ENCODE results near the gene XRCC4.
"Not testable (repeated sequence)": the region's sequence is repeated elsewhere in the genome, so short reads cannot be mapped to it uniquely, and the experiment has no call there.

The XRCC4 gene

GRCh38 chr5:83256091-83256780 is 178.9 kb downstream of the XRCC4 start:
- H3K9ac ChIP-seq (ENCODE audit: low read depth, low read length), result no peak overlapping the region
- no peak overlapping the region for H3K27ac ChIP-seq (ENCODE audit: low read depth, low read length)
- no peaks in the 10 kb centered on the region for H3K9me3 ChIP-seq (ENCODE audit: control insufficient read depth, insufficient read depth, low read length)
- no peak overlapping the region for H3K4me3 ChIP-seq (ENCODE audit: low read depth, low read length)
- H3K27me3 ChIP-seq (ENCODE audit: control insufficient read depth, insufficient read depth, low read length), result no peaks in the 10 kb centered on the region
- H3K36me3 ChIP-seq (ENCODE audit: control insufficient read depth, insufficient read depth, low read length), result no peaks in the 10 kb centered on the region
- H3K4me1 ChIP-seq (ENCODE audit: control insufficient read depth, insufficient read depth, low read length), result peaks cover 3% of the 10 kb centered on the region; the same call in 1 of the 2 replicates

GRCh38 chr5:83257684-83258083 is 180.3 kb downstream of the XRCC4 start:
- not testable (repeated sequence) for H3K27ac ChIP-seq (ENCODE audit: low read depth, low read length); H3K4me1 ChIP-seq (ENCODE audit: control insufficient read depth, insufficient read depth, low read length); H3K36me3 ChIP-seq (ENCODE audit: control insufficient read depth, insufficient read depth, low read length); H3K9ac ChIP-seq (ENCODE audit: low read depth, low read length); H3K9me3 ChIP-seq (ENCODE audit: control insufficient read depth, insufficient read depth, low read length); H3K4me3 ChIP-seq (ENCODE audit: low read depth, low read length); H3K27me3 ChIP-seq (ENCODE audit: control insufficient read depth, insufficient read depth, low read length)

GRCh38 chr5:83265318-83265717 is 188.0 kb downstream of the XRCC4 start:
- no peak overlapping the region for H3K27ac ChIP-seq (ENCODE audit: low read depth, low read length)
- no peak overlapping the region for H3K4me3 ChIP-seq (ENCODE audit: low read depth, low read length)
- H3K36me3 ChIP-seq (ENCODE audit: control insufficient read depth, insufficient read depth, low read length), result no peaks in the 10 kb centered on the region
- H3K27me3 ChIP-seq (ENCODE audit: control insufficient read depth, insufficient read depth, low read length), result no peaks in the 10 kb centered on the region
- no peaks in the 10 kb centered on the region for H3K9me3 ChIP-seq (ENCODE audit: control insufficient read depth, insufficient read depth, low read length)
- H3K4me1 ChIP-seq (ENCODE audit: control insufficient read depth, insufficient read depth, low read length), result no peaks in the 10 kb centered on the region
- no peak overlapping the region for H3K9ac ChIP-seq (ENCODE audit: low read depth, low read length)

- Histone ChIP-seq H3K36me3 (ENCODE audit: control insufficient read depth, insufficient read depth, low read length) (no peaks in the 10 kb centered on the region), H3K27ac (ENCODE audit: low read depth, low read length) (no peak overlapping the region), H3K4me3 (ENCODE audit: low read depth, low read length) (no peak overlapping the region), H3K4me1 (ENCODE audit: control insufficient read depth, insufficient read depth, low read length) (no peaks in the 10 kb centered on the region), H3K9me3 (ENCODE audit: control insufficient read depth, insufficient read depth, low read length) (no peaks in the 10 kb centered on the region), H3K9ac (ENCODE audit: low read depth, low read length) (no peak overlapping the region), H3K27me3 (ENCODE audit: control insufficient read depth, insufficient read depth, low read length) (no peaks in the 10 kb centered on the region)
These were observed 193.0 kb downstream of the XRCC4 start for GRCh38 chr5:83270311-83270710.

GRCh38 chr5:83277154-83277553 is 199.8 kb downstream of the XRCC4 start:
- Histone ChIP-seq H3K27me3 (ENCODE audit: control insufficient read depth, insufficient read depth, low read length) (no peaks in the 10 kb centered on the region), H3K36me3 (ENCODE audit: control insufficient read depth, insufficient read depth, low read length) (no peaks in the 10 kb centered on the region), H3K9ac (ENCODE audit: low read depth, low read length) (no peak overlapping the region), H3K4me1 (ENCODE audit: control insufficient read depth, insufficient read depth, low read length) (peaks cover 5% of the 10 kb centered on the region; the same call in 1 of the 2 replicates), H3K4me3 (ENCODE audit: low read depth, low read length) (no peak overlapping the region), H3K27ac (ENCODE audit: low read depth, low read length) (no peak overlapping the region), H3K9me3 (ENCODE audit: control insufficient read depth, insufficient read depth, low read length) (no peaks in the 10 kb centered on the region)

- H3K36me3 ChIP-seq (ENCODE audit: control insufficient read depth, insufficient read depth, low read length), result no peaks in the 10 kb centered on the region
- no peak overlapping the region for H3K27ac ChIP-seq (ENCODE audit: low read depth, low read length)
- H3K4me3 ChIP-seq (ENCODE audit: low read depth, low read length), result no peak overlapping the region
- no peak overlapping the region for H3K9ac ChIP-seq (ENCODE audit: low read depth, low read length)
- no peaks in the 10 kb centered on the region for H3K9me3 ChIP-seq (ENCODE audit: control insufficient read depth, insufficient read depth, low read length)
- H3K27me3 ChIP-seq (ENCODE audit: control insufficient read depth, insufficient read depth, low read length), result no peaks in the 10 kb centered on the region
- peaks cover 5% of the 10 kb centered on the region; the same call in 1 of the 2 replicates for H3K4me1 ChIP-seq (ENCODE audit: control insufficient read depth, insufficient read depth, low read length)
These were observed 200.6 kb downstream of the XRCC4 start for GRCh38 chr5:83277953-83278352.

GRCh38 chr5:83281176-83281575 is 203.8 kb downstream of the XRCC4 start:
- no peak overlapping the region for H3K4me3 ChIP-seq (ENCODE audit: low read depth, low read length)
- H3K27me3 ChIP-seq (ENCODE audit: control insufficient read depth, insufficient read depth, low read length), result no peaks in the 10 kb centered on the region
- H3K36me3 ChIP-seq (ENCODE audit: control insufficient read depth, insufficient read depth, low read length), result no peaks in the 10 kb centered on the region
- peaks cover 5% of the 10 kb centered on the region; the same call in 1 of the 2 replicates for H3K4me1 ChIP-seq (ENCODE audit: control insufficient read depth, insufficient read depth, low read length)
- H3K9me3 ChIP-seq (ENCODE audit: control insufficient read depth, insufficient read depth, low read length), result no peaks in the 10 kb centered on the region
- H3K9ac ChIP-seq (ENCODE audit: low read depth, low read length), result no peak overlapping the region
- no peak overlapping the region for H3K27ac ChIP-seq (ENCODE audit: low read depth, low read length)

GRCh38 chr5:83281658-83282057 is 204.3 kb downstream of the XRCC4 start:
- Histone ChIP-seq H3K4me3 (ENCODE audit: low read depth, low read length) (no peak overlapping the region), H3K9me3 (ENCODE audit: control insufficient read depth, insufficient read depth, low read length) (no peaks in the 10 kb centered on the region), H3K4me1 (ENCODE audit: control insufficient read depth, insufficient read depth, low read length) (peaks cover 5% of the 10 kb centered on the region; the same call in 1 of the 2 replicates), H3K27ac (ENCODE audit: low read depth, low read length) (no peak overlapping the region), H3K36me3 (ENCODE audit: control insufficient read depth, insufficient read depth, low read length) (no peaks in the 10 kb centered on the region), H3K27me3 (ENCODE audit: control insufficient read depth, insufficient read depth, low read length) (no peaks in the 10 kb centered on the region), H3K9ac (ENCODE audit: low read depth, low read length) (no peak overlapping the region)

GRCh38 chr5:83283761-83284160 is 206.4 kb downstream of the XRCC4 start:
- H3K4me3 ChIP-seq (ENCODE audit: low read depth, low read length), result no peak overlapping the region
- H3K27ac ChIP-seq (ENCODE audit: low read depth, low read length), result no peak overlapping the region
- H3K36me3 ChIP-seq (ENCODE audit: control insufficient read depth, insufficient read depth, low read length), result no peaks in the 10 kb centered on the region
- H3K9ac ChIP-seq (ENCODE audit: low read depth, low read length), result no peak overlapping the region
- no peaks in the 10 kb centered on the region for H3K27me3 ChIP-seq (ENCODE audit: control insufficient read depth, insufficient read depth, low read length)
- no peaks in the 10 kb centered on the region for H3K9me3 ChIP-seq (ENCODE audit: control insufficient read depth, insufficient read depth, low read length)
- peaks cover 5% of the 10 kb centered on the region; the same call in 1 of the 2 replicates for H3K4me1 ChIP-seq (ENCODE audit: control insufficient read depth, insufficient read depth, low read length)

- Histone ChIP-seq H3K27me3 (ENCODE audit: control insufficient read depth, insufficient read depth, low read length) (no peaks in the 10 kb centered on the region), H3K36me3 (ENCODE audit: control insufficient read depth, insufficient read depth, low read length) (no peaks in the 10 kb centered on the region), H3K27ac (ENCODE audit: low read depth, low read length) (no peak overlapping the region), H3K4me3 (ENCODE audit: low read depth, low read length) (no peak overlapping the region), H3K9me3 (ENCODE audit: control insufficient read depth, insufficient read depth, low read length) (no peaks in the 10 kb centered on the region), H3K9ac (ENCODE audit: low read depth, low read length) (no peak overlapping the region), H3K4me1 (ENCODE audit: control insufficient read depth, insufficient read depth, low read length) (peaks cover 8% of the 10 kb centered on the region)
These were observed 208.5 kb downstream of the XRCC4 start for GRCh38 chr5:83285661-83286398.

- H3K9ac ChIP-seq (ENCODE audit: low read depth, low read length), result no peak overlapping the region
- no peak overlapping the region for H3K27ac ChIP-seq (ENCODE audit: low read depth, low read length)
- no peak overlapping the region for H3K4me3 ChIP-seq (ENCODE audit: low read depth, low read length)
- peaks cover 4% of the 10 kb centered on the region; the same call in 1 of the 2 replicates for H3K4me1 ChIP-seq (ENCODE audit: control insufficient read depth, insufficient read depth, low read length)
- no peaks in the 10 kb centered on the region for H3K27me3 ChIP-seq (ENCODE audit: control insufficient read depth, insufficient read depth, low read length)
- H3K9me3 ChIP-seq (ENCODE audit: control insufficient read depth, insufficient read depth, low read length), result no peaks in the 10 kb centered on the region
- no peaks in the 10 kb centered on the region for H3K36me3 ChIP-seq (ENCODE audit: control insufficient read depth, insufficient read depth, low read length)
These were observed 216.9 kb downstream of the XRCC4 start for GRCh38 chr5:83294246-83294645.

Data from HUES48 (cell line).